DOHH2 (cell line): ENCODE results near the gene WDR76.

Source experiments
- H3F3A ChIP-seq: fragments of 200-600 bp; sonication (generic), shearing (Covaris generic); 2 replicates; pipeline ENCODE4 v1.6.0; 2016; ENCODE audit warnings: antibody characterized with exemption, mild to moderate bottlenecking; ENCODE audit not compliant: control insufficient read depth, insufficient read depth
- H3K27ac ChIP-seq: fragments of 200-600 bp; sonication (generic); 2 replicates; pipeline ENCODE4 v1.5.1; 2014; ENCODE audit warnings: low read depth, mild to moderate bottlenecking, low read length, moderate library complexity
- H3K27me3 ChIP-seq: fragments of 200-600 bp; sonication (generic); 2 replicates; pipeline ENCODE4 v1.6.1; 2014; ENCODE audit warnings: mild to moderate bottlenecking, low read length, mixed read lengths; ENCODE audit not compliant: control insufficient read depth
- H3K36me3 ChIP-seq: fragments of 200-600 bp; sonication (generic); 2 replicates; pipeline ENCODE4 v1.6.1; 2014; ENCODE audit warnings: mild to moderate bottlenecking, low read length, moderate library complexity, mixed read lengths; ENCODE audit not compliant: control insufficient read depth
- H3K4me1 ChIP-seq: fragments of 200-600 bp; sonication (generic); 2 replicates; pipeline ENCODE4 v1.6.1; 2014; ENCODE audit warnings: mild to moderate bottlenecking, low read length, mixed read lengths; ENCODE audit not compliant: control insufficient read depth
- H3K4me2 ChIP-seq: fragments of 200-600 bp; sonication (generic); 2 replicates; pipeline ENCODE4 v1.6.0; 2014; ENCODE audit warnings: mild to moderate bottlenecking, low read length, moderate library complexity
- H3K4me3 ChIP-seq: fragments of 200-600 bp; sonication (generic); 2 replicates; pipeline ENCODE4 v1.5.1; 2014; ENCODE audit warnings: mild to moderate bottlenecking, low read length, mixed read lengths
- H3K79me2 ChIP-seq: fragments of 200-600 bp; sonication (generic); 2 replicates; pipeline ENCODE4 v1.6.1; 2014; ENCODE audit warnings: mild to moderate bottlenecking, low read length, mixed read lengths; ENCODE audit not compliant: control insufficient read depth
- H3K9me2 ChIP-seq: fragments of 200-600 bp; sonication (generic); replicated peaks from 2 replicates; pipeline ENCODE4 v1.6.1; 2014; ENCODE audit warnings: mild to moderate bottlenecking, low read length, mixed read lengths; ENCODE audit not compliant: control insufficient read depth
- H3K9me3 ChIP-seq: fragments of 200-600 bp; sonication (generic); 2 replicates; pipeline ENCODE4 v1.6.1; 2014; ENCODE audit warnings: antibody characterized with exemption, low read length, mixed read lengths; ENCODE audit not compliant: control insufficient read depth, insufficient read depth
- H4K20me1 ChIP-seq: fragments of 200-600 bp; sonication (generic); 2 replicates; pipeline ENCODE4 v1.6.0; 2014; ENCODE audit warnings: low read depth, mild to moderate bottlenecking, antibody characterized with exemption, low read length, moderate library complexity; ENCODE audit not compliant: control insufficient read depth, insufficient read depth
- EZH2phosphoT487 ChIP-seq: fragments of 200-600 bp; sonication (generic); IDR thresholded peaks from 2 replicates; pipeline ENCODE4 v1.6.1; 2017; ENCODE audit warnings: borderline replicate concordance, mild to moderate bottlenecking, antibody characterized with exemption, low read length, moderate library complexity, mixed read lengths
- TF ChIP-seq, protein P1 (sequence below): fragments of 200-600 bp; sonication (generic); IDR thresholded peaks from one replicate; pipeline ENCODE4 v1.5.1; 2014; ENCODE audit warnings: antibody characterized with exemption, mild to moderate bottlenecking, low read depth, low read length; ENCODE audit not compliant: poor library complexity, severe bottlenecking

Gene WDR76

DNA sequence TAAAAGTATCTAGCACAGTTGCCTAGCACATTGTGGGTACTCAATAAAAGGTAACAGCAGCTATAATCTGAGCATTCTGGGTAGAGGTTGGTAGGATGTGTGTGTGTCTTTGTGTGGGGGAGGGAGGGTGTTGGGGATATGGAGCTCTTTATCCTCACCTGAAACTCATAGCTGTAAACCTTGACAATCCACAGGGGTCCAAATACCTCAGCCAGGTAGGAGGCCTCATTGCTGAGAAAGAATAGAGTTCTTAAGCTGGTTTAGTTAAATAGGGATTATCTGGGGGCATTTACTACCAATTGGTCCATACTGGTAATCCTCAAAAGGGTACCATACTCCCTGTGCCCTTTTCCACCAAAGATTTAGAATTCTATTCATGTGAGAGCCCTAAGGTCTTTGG, 30.8 kb upstream of the WDR76 start:
- Histone ChIP-seq H3K27me3 (no peaks in the 10 kb centered on the region), H3K9me3 (peaks cover 4% of the 10 kb centered on the region; the same call in 1 of the 2 replicates), H3K9me2 (no peaks in the 10 kb centered on the region), H4K20me1 (0 out of 2 replicates have a peak, but pooled peaks cover 4% of the 10 kb centered on the region), H3F3A (peaks cover 64% of the 10 kb centered on the region), H3K27ac (peak overlapping the region; percentile 99), H3K4me1 (peaks cover 81% of the 10 kb centered on the region), H3K4me2 (peak overlapping the region; percentile 79), H3K36me3 (peaks cover 88% of the 10 kb centered on the region), H3K79me2 (peaks cover 50% of the 10 kb centered on the region), H3K4me3 (0 out of 2 replicates have a peak overlapping the region, but pooled peaks have one; percentile 2)
- no peak for TF ChIP-seq EZH2phosphoT487
- TF ChIP-seq, protein P1, sequence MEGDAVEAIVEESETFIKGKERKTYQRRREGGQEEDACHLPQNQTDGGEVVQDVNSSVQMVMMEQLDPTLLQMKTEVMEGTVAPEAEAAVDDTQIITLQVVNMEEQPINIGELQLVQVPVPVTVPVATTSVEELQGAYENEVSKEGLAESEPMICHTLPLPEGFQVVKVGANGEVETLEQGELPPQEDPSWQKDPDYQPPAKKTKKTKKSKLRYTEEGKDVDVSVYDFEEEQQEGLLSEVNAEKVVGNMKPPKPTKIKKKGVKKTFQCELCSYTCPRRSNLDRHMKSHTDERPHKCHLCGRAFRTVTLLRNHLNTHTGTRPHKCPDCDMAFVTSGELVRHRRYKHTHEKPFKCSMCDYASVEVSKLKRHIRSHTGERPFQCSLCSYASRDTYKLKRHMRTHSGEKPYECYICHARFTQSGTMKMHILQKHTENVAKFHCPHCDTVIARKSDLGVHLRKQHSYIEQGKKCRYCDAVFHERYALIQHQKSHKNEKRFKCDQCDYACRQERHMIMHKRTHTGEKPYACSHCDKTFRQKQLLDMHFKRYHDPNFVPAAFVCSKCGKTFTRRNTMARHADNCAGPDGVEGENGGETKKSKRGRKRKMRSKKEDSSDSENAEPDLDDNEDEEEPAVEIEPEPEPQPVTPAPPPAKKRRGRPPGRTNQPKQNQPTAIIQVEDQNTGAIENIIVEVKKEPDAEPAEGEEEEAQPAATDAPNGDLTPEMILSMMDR: no peak

DNA sequence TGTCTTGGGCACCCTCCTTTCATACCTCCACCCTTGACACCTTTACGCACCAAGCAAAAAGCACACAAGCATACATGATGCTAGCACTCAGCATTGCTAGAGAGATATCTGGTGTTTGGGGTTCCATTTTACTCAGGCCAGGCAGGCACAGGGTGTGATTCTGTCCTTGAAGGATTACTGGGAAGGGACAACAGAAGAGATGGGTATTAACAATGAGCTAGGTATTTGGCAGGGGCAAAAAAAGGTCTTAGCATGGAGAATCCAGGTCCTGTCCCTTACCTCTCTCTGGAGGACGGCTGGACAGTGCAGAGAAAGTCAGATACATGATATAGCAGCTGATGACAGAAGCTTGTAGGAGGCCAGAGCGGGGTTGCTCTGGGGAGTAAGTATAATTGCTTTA, 30.2 kb upstream of the WDR76 start:
- peaks cover 90% of the 10 kb centered on the region for H3K36me3 ChIP-seq

DNA sequence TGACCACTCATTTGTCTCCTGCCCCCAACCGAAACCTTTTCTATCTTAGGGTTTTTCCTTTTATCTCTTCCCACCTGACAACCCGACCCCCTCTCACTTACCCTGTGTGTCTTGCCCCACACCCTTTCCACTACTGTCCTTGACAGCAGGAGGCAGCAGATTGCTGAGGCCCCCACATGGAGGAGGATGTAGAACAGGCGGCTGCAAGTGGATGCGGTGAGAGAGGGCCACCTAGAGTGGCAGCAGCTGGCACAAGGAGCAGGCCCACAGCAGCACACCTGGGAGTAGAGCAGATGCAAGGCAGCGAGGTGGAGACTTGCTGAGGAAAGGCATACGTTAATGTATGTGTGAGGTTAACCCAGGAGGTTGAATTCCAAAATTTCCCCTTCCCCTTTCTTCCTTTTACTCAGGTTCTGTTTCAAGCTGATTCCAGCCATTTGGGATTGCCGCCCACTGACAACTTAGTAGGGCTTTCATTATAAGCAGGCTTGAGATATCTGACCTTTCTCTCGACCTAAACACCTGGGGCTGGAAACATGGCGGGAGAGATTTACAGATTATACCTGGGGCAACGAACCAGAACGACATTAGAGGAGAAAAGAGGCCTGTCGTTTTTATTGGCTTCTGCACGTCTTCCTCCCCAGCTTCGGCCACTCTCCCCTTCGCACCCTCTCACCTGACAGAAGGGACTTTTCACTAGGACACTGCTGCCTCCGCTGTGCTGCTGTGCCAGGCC, 27.4 kb upstream of the WDR76 start:
- Histone ChIP-seq H3K4me3 (peak overlapping the region; percentile 95), H4K20me1 (no peaks in the 10 kb centered on the region), H3F3A (peaks cover 77% of the 10 kb centered on the region), H3K9me3 (peaks cover 4% of the 10 kb centered on the region; the same call in 1 of the 2 replicates), H3K4me2 (peak overlapping the region; percentile 90), H3K9me2 (no peaks in the 10 kb centered on the region), H3K4me1 (peaks cover 90% of the 10 kb centered on the region), H3K79me2 (peaks cover 48% of the 10 kb centered on the region), H3K27ac (peak overlapping the region; percentile 99), H3K27me3 (no peaks in the 10 kb centered on the region), H3K36me3 (peaks cover 93% of the 10 kb centered on the region)
- no peak for TF ChIP-seq EZH2phosphoT487
- TF ChIP-seq, protein P1: peak; percentile 71

More for the DNA sequence above, 30.2 kb upstream of the WDR76 start:
- Histone ChIP-seq H3K4me2 (peak overlapping the region; percentile 79; the same call in 1 of the 2 replicates), H3K79me2 (peaks cover 56% of the 10 kb centered on the region), H3K27me3 (no peaks in the 10 kb centered on the region), H3K4me3 (no peak overlapping the region), H3K9me3 (peaks cover 4% of the 10 kb centered on the region; the same call in 1 of the 2 replicates), H3K4me1 (peaks cover 77% of the 10 kb centered on the region), H3K27ac (peak overlapping the region; percentile 99), H4K20me1 (0 out of 2 replicates have a peak, but pooled peaks cover 4% of the 10 kb centered on the region), H3F3A (peaks cover 63% of the 10 kb centered on the region), H3K9me2 (no peaks in the 10 kb centered on the region)
- TF ChIP-seq, protein P1: no peak
- no peak for TF ChIP-seq EZH2phosphoT487
